Neuronal stem cell (in vitro differentiated cells): ENCODE results near the gene MALT1.

Experiments used
- DNase-seq: peaks from one replicate; pipeline ENCODE4 v3.0.0-alpha.2; 2013; ENCODE audit warnings: low spot score
- H2AFZ ChIP-seq: one replicate; pipeline ENCODE4 v1.6.1; 2013; ENCODE audit warnings: mild to moderate bottlenecking, low read length, inconsistent platforms
- H2AK5ac ChIP-seq: 2 replicates; pipeline ENCODE4 v1.6.1; 2013; ENCODE audit warnings: low read depth, mild to moderate bottlenecking, inconsistent platforms, low read length, moderate library complexity, mixed read lengths
- H2BK120ac ChIP-seq: 2 replicates; pipeline ENCODE4 v1.6.1; 2013; ENCODE audit warnings: low read depth, mild to moderate bottlenecking, inconsistent platforms, low read length, moderate library complexity, mixed read lengths
- H2BK12ac ChIP-seq: one replicate; pipeline ENCODE4 v1.6.1; 2013; ENCODE audit warnings: low read length, inconsistent platforms
- H2BK15ac ChIP-seq: 2 replicates; pipeline ENCODE4 v1.6.1; 2013; ENCODE audit warnings: mild to moderate bottlenecking, low read length, inconsistent platforms, mixed read lengths
- H2BK5ac ChIP-seq: one replicate; pipeline ENCODE4 v1.6.1; 2013; ENCODE audit warnings: inconsistent platforms, mild to moderate bottlenecking, low read length, moderate library complexity
- H3K14ac ChIP-seq: one replicate; pipeline ENCODE4 v1.6.1; 2013; ENCODE audit warnings: low read length, inconsistent platforms
- H3K18ac ChIP-seq: 2 replicates; pipeline ENCODE4 v1.6.1; 2013; ENCODE audit warnings: low read length, inconsistent platforms
- H3K23ac ChIP-seq: 2 replicates; pipeline ENCODE4 v1.6.1; 2013; ENCODE audit warnings: low read depth, mild to moderate bottlenecking, mixed read lengths, low read length, inconsistent platforms; ENCODE audit not compliant: poor library complexity
- H3K27ac ChIP-seq: replicated peaks from 3 replicates; pipeline ENCODE4 v1.5.1; 2013; ENCODE audit warnings: low read length, inconsistent platforms
- H3K27me3 ChIP-seq, 3 experiments: 2 replicates each; pipeline ENCODE4 v1.6.1; 2013; ENCODE audit warnings: low read length in 3 of 3, mild to moderate bottlenecking in 2 of 3, inconsistent platforms in 1 of 3, low read depth in 1 of 3, mixed read lengths in 1 of 3, moderate library complexity in 1 of 3; ENCODE audit not compliant: control insufficient read depth in 3 of 3, insufficient read depth in 3 of 3
- H3K36me3 ChIP-seq, 2 donors: replicated peaks in 1 of 2; 2 replicates each; pipeline ENCODE4 v1.6.1; 2013; ENCODE audit warnings: low read length in 2 of 2; ENCODE audit not compliant: control insufficient read depth in 2 of 2, insufficient read depth in 2 of 2
- H3K4ac ChIP-seq: 2 replicates; pipeline ENCODE4 v1.6.1; 2013; ENCODE audit warnings: inconsistent platforms, mild to moderate bottlenecking, low read length, moderate library complexity
- H3K4me1 ChIP-seq, 2 donors: 1 replicate in 1 of 2; 2 replicates in 1 of 2; pipeline ENCODE4 v1.6.1; 2013; ENCODE audit warnings: low read length in 2 of 2, low read depth in 1 of 2; ENCODE audit not compliant: control insufficient read depth in 2 of 2, insufficient read depth in 1 of 2
- H3K4me2 ChIP-seq: one replicate; pipeline ENCODE4 v1.6.1; 2013; ENCODE audit warnings: mild to moderate bottlenecking, low read length, inconsistent platforms; ENCODE audit not compliant: insufficient read depth, poor library complexity, severe bottlenecking
- H3K4me3 ChIP-seq, 2 donors: 2 replicates each; pipeline ENCODE4 v1.5.1; 2013; ENCODE audit warnings: low read length in 2 of 2, mild to moderate bottlenecking in 2 of 2, inconsistent platforms in 1 of 2, moderate library complexity in 1 of 2
- H3K79me1 ChIP-seq: one replicate; pipeline ENCODE4 v1.6.1; 2013; ENCODE audit warnings: low read depth, mild to moderate bottlenecking, inconsistent platforms, low read length, moderate library complexity
- H3K9ac ChIP-seq: one replicate; pipeline ENCODE4 v1.6.1; 2013; ENCODE audit warnings: mild to moderate bottlenecking, low read depth, low read length, inconsistent platforms; ENCODE audit not compliant: poor library complexity
- H3K9me3 ChIP-seq, 2 donors: replicated peaks in 1 of 2; 2 replicates each; pipeline versions ENCODE3 to v1.6.1; 2013; ENCODE audit warnings: low read length in 2 of 2, mild to moderate bottlenecking in 2 of 2, inconsistent platforms in 1 of 2, low read depth in 1 of 2, mixed read lengths in 1 of 2, moderate library complexity in 1 of 2; ENCODE audit not compliant: control insufficient read depth in 2 of 2, insufficient read depth in 1 of 2
- H4K8ac ChIP-seq: one replicate; pipeline ENCODE4 v1.6.1; 2013; ENCODE audit warnings: low read depth, mild to moderate bottlenecking, inconsistent platforms, low read length, moderate library complexity
- H4K91ac ChIP-seq: one replicate; pipeline ENCODE4 v1.6.1; 2013; ENCODE audit warnings: low read length, low read depth, mild to moderate bottlenecking, inconsistent platforms; ENCODE audit not compliant: poor library complexity
- WGBS, 2 donors: extraction: QIAGEN DNeasy Blood & Tissue Kit; methylation state at CpG; one replicate each; pipeline ENCODE4 v1.1.7; 2013; ENCODE audit warnings: missing lambda C conversion rate in 2 of 2, mixed read lengths in 1 of 2; ENCODE audit not compliant: insufficient read length in 2 of 2, insufficient replicate concordance in 1 of 2; ENCODE audit errors: extremely low coverage in 2 of 2; 5-methylcytosine and 5-hydroxymethylcytosine counted together

Gene MALT1

GRCh38 chr18:58674159-58674558, 2.9 kb downstream of the MALT1 start:
- no peak overlapping the region for H3K4me2 ChIP-seq
- H3K23ac ChIP-seq: no peak overlapping the region
- H4K8ac ChIP-seq: no peak overlapping the region
- H4K91ac ChIP-seq: no peak overlapping the region
- H3K18ac ChIP-seq: no peak overlapping the region
- no peak overlapping the region for H2BK15ac ChIP-seq
- no peak overlapping the region for H3K9ac ChIP-seq
- WGBS, 2 donors: no CpG with 5 or more reads among the region's 5 CpGs
- no peak overlapping the region for H2BK120ac ChIP-seq
- no peaks in the 10 kb centered on the region for H3K27me3 ChIP-seq
- H3K4me1 ChIP-seq: peaks cover 3% of the 10 kb centered on the region in 2 donors
- no peak overlapping the region for H2BK5ac ChIP-seq
- H3K4me3 ChIP-seq: no peak overlapping the region
- no peaks in the 10 kb centered on the region for H3K79me1 ChIP-seq
- no peak overlapping the region for H2AFZ ChIP-seq
- H2BK12ac ChIP-seq: no peak overlapping the region
- H3K4ac ChIP-seq: no peak overlapping the region
- peaks cover 0 to 15% of the 10 kb centered on the region in 2 donors for H3K36me3 ChIP-seq
- H2AK5ac ChIP-seq: no peak overlapping the region
- H3K14ac ChIP-seq: no peak overlapping the region
- H3K27ac ChIP-seq: no peak overlapping the region
- no peak for DNase-seq
- H3K9me3 ChIP-seq: no peaks in the 10 kb centered on the region

GRCh38 chr18:58674863-58675472, 3.7 kb downstream of the MALT1 start:
- no CpG with 5 or more reads among the region's 3 CpGs for WGBS, 2 donors
- DNase-seq: no peak
- H3K27me3 ChIP-seq: no peaks in the 10 kb centered on the region

DNA sequence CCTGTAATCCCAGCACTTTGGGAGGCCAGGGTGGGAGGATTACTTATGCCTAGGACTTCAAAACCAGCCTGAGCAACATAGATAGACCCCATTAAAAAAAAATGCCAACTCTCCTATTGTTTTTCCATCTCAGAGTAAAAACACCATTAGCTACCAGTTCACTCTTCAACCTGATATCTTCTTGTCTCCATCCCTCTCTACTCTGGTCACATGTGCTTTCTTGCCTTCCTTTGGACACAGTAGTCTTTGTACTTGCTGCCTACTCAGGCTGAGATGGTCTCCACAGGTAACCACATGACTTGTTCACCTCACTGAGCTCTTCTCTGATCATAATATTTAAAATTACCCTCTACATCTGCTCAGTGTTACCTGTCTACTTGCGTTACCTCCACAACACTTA, 5.0 kb downstream of the MALT1 start:
- no peaks in the 10 kb centered on the region for H3K9me3 ChIP-seq

More at GRCh38 chr18:58674863-58675472, 3.7 kb downstream of the MALT1 start:
- no peak overlapping the region for H3K18ac ChIP-seq
- H4K91ac ChIP-seq: no peak overlapping the region
- H3K23ac ChIP-seq: no peak overlapping the region
- no peak overlapping the region for H2BK12ac ChIP-seq
- no peak overlapping the region for H3K14ac ChIP-seq
- H2AFZ ChIP-seq: no peak overlapping the region
- H2BK120ac ChIP-seq: no peak overlapping the region
- H3K4me2 ChIP-seq: no peak overlapping the region
- H3K9ac ChIP-seq: no peak overlapping the region
- no peak overlapping the region for H3K27ac ChIP-seq
- H3K4me3 ChIP-seq: no peak overlapping the region
- H3K9me3 ChIP-seq: no peaks in the 10 kb centered on the region
- peaks cover 0 to 16% of the 10 kb centered on the region in 2 donors for H3K36me3 ChIP-seq
- no peak overlapping the region for H2AK5ac ChIP-seq
- no peaks in the 10 kb centered on the region for H3K79me1 ChIP-seq
- peaks cover 3% of the 10 kb centered on the region in 2 donors for H3K4me1 ChIP-seq
- H2BK5ac ChIP-seq: no peak overlapping the region
- H3K4ac ChIP-seq: no peak overlapping the region
- no peak overlapping the region for H2BK15ac ChIP-seq
- H4K8ac ChIP-seq: no peak overlapping the region

GRCh38 chr18:58682429-58683069, 11.3 kb downstream of the MALT1 start:
- no peak overlapping the region for H3K14ac ChIP-seq
- H3K23ac ChIP-seq: no peak overlapping the region
- H3K9me3 ChIP-seq: no peaks in the 10 kb centered on the region
- H3K4me2 ChIP-seq: no peak overlapping the region
- no CpG with 5 or more reads among the region's 5 CpGs for WGBS, 2 donors
- no peak overlapping the region for H3K18ac ChIP-seq
- H2BK5ac ChIP-seq: no peak overlapping the region
- H2AK5ac ChIP-seq: no peak overlapping the region
- H2BK15ac ChIP-seq: no peak overlapping the region
- H3K79me1 ChIP-seq: no peaks in the 10 kb centered on the region
- no peak for DNase-seq
- no peak overlapping the region for H2AFZ ChIP-seq
- peaks cover 2 to 65% of the 10 kb centered on the region in 2 donors for H3K36me3 ChIP-seq
- no peak overlapping the region for H3K4me3 ChIP-seq
- H2BK12ac ChIP-seq: no peak overlapping the region
- no peaks in the 10 kb centered on the region for H3K4me1 ChIP-seq
- no peaks in the 10 kb centered on the region for H3K27me3 ChIP-seq
- H3K4ac ChIP-seq: no peak overlapping the region
- no peak overlapping the region for H3K27ac ChIP-seq
- no peak overlapping the region for H4K91ac ChIP-seq
- H3K9ac ChIP-seq: no peak overlapping the region
- H2BK120ac ChIP-seq: no peak overlapping the region
- H4K8ac ChIP-seq: no peak overlapping the region

More for the DNA sequence above, 5.0 kb downstream of the MALT1 start:
- H3K4me3 ChIP-seq: no peak overlapping the region
- no peak overlapping the region for H3K27ac ChIP-seq
- H4K91ac ChIP-seq: no peak overlapping the region
- no peak overlapping the region for H3K18ac ChIP-seq
- no peak overlapping the region for H2BK15ac ChIP-seq
- H3K23ac ChIP-seq: no peak overlapping the region
- H3K4ac ChIP-seq: no peak overlapping the region
- H3K27me3 ChIP-seq: no peaks in the 10 kb centered on the region
- no peak overlapping the region for H2BK120ac ChIP-seq
- H3K79me1 ChIP-seq: no peaks in the 10 kb centered on the region
- no peak overlapping the region for H2AFZ ChIP-seq
- H3K4me1 ChIP-seq: peaks cover 0 to 3% of the 10 kb centered on the region in 2 donors
- H2AK5ac ChIP-seq: no peak overlapping the region
- H4K8ac ChIP-seq: no peak overlapping the region
- H3K36me3 ChIP-seq: peaks cover 0 to 22% of the 10 kb centered on the region in 2 donors
- H3K4me2 ChIP-seq: no peak overlapping the region
- no peak overlapping the region for H3K9ac ChIP-seq
- no peak overlapping the region for H2BK12ac ChIP-seq
- no peak for DNase-seq
- H2BK5ac ChIP-seq: no peak overlapping the region
- H3K14ac ChIP-seq: no peak overlapping the region
- no CpG with 5 or more reads among the region's 1 CpG for WGBS, 2 donors
